Breast epithelium (tissue), 3 donors: Measurements from ENCODE around the gene FRMD5.

Experiments used
- CTCF ChIP-seq, 3 donors: fragments of 450-650 bp; IDR thresholded peaks; one replicate each; pipeline ENCODE4 v1.5.1; 2016 to 2017; ENCODE audit warnings: antibody characterized with exemption in 3 of 3, mild to moderate bottlenecking in 3 of 3, moderate library complexity in 3 of 3
- POLR2A ChIP-seq: fragments of 450-650 bp; IDR thresholded peaks from one replicate; pipeline ENCODE4 v1.6.1; 2016; ENCODE audit warnings: antibody characterized with exemption, mild to moderate bottlenecking, moderate library complexity
- POLR2AphosphoS5 ChIP-seq, 3 donors: sonication (generic); formaldehyde crosslinking; IDR thresholded peaks; one replicate each; pipeline ENCODE4 v1.6.1; 2017; ENCODE audit warnings: antibody characterized with exemption in 3 of 3

- TF ChIP-seq CTCF (IDR thresholded peaks at IDR 0.05) (no peak), POLR2AphosphoS5 (IDR thresholded peaks at IDR 0.05) (no peak), POLR2A (no peak)
Measured at GRCh38 chr15:44101286-44101685, 93.8 kb downstream of the FRMD5 start.
